Measurements from ENCODE around the gene GIMAP1.

Gene GIMAP1

DNA sequence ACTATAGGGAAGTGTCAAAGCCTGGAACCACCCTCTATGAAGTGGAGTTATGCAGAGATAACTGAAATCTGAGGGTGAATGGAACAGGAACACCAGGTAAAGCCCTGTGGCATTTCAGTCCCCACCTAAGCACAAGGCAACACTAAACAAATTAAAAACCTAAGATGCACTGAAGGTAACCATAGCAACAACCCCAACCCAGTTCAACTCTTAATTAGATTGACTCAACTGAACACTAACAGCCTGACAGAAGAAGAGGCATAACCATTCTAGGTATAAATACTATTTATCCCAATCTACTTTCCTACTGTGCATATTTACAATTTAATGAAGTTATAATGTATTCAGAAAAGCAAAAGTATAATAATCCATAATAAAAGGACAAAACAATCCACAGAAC is 11.6 kb downstream of the GIMAP1 start:
- H2BK120ac ChIP-seq (ENCODE audit: low read depth, low read length) = no peak overlapping the region
- H3K4ac ChIP-seq (ENCODE audit: low read depth in 1 of 2, low read length in 2 of 2) = no peak overlapping the region
- H3K18ac ChIP-seq (ENCODE audit: low read depth in 1 of 2, low read length in 2 of 2) = no peak overlapping the region
- no peaks in the 10 kb centered on the region for H3K36me3 ChIP-seq (ENCODE audit: control insufficient read depth in 1 of 2, insufficient read depth in 2 of 2, low read depth in 1 of 2, low read length in 2 of 2)
- peaks cover 7% of the 10 kb centered on the region for H3K9me3 ChIP-seq (ENCODE audit: control insufficient read depth, low read length)
- H3K14ac ChIP-seq (ENCODE audit: low read length in 2 of 2) = no peak overlapping the region
- no peak overlapping the region for H3K4me2 ChIP-seq (ENCODE audit: low read length, poor library complexity, severe bottlenecking)
- no peak overlapping the region for H4K91ac ChIP-seq (ENCODE audit: low read length)
- no peaks in the 10 kb centered on the region for H3K79me1 ChIP-seq (replicated peaks; ENCODE audit: low read length, poor library complexity, severe bottlenecking)
- H2AFZ ChIP-seq (ENCODE audit: low read depth, low read length) = no peak overlapping the region
- no peak overlapping the region for H2BK12ac ChIP-seq (ENCODE audit: low read length in 2 of 2)
- H2AK5ac ChIP-seq (ENCODE audit: low read length, severe bottlenecking) = no peak overlapping the region
- no peak for DNase-seq
- H3K4me3 ChIP-seq (ENCODE audit: insufficient read depth in 1 of 2, low read depth in 1 of 2, low read length in 2 of 2) = no peak overlapping the region
- no peak overlapping the region for H4K8ac ChIP-seq (ENCODE audit: low read length)
- no peaks in the 10 kb centered on the region for H3K4me1 ChIP-seq (ENCODE audit: control insufficient read depth, insufficient read depth, low read depth, low read length)
- H3K23ac ChIP-seq (ENCODE audit: low read length in 2 of 2) = no peak overlapping the region
- no peak overlapping the region for H2BK5ac ChIP-seq (ENCODE audit: low read depth, low read length, poor library complexity, severe bottlenecking)
- H3K27me3 ChIP-seq (ENCODE audit: control insufficient read depth in 1 of 2, insufficient read depth in 1 of 2, low read length in 2 of 2) = no peaks in the 10 kb centered on the region
- no peak overlapping the region for H3K27ac ChIP-seq (ENCODE audit: low read length, poor library complexity, severe bottlenecking)
- no peak overlapping the region for H2BK15ac ChIP-seq (ENCODE audit: low read depth, poor library complexity, severe bottlenecking)
- H3K9ac ChIP-seq (ENCODE audit: low read length) = no peak overlapping the region

DNA sequence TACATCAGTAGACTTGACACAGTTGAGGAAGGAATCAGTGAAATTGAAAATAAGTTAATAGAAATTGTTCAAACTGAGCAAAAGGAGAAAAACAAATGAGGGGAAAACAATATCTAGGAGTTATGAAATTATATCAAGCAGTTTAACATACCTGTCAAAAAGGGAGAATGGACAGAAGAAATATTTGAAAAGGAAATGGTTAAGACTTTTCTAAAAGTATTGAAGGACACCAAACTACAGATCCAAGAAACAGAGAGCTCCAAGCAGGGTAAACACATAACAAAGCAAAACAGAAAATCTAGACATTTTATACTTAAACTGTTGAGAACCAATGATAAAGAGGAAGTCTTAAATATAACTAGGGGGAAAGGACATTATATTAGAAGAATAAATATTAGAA is 12.2 kb downstream of the GIMAP1 start:
- Histone ChIP-seq H4K91ac (ENCODE audit: low read length) (no peak overlapping the region), H3K4ac (ENCODE audit: low read depth in 1 of 2, low read length in 2 of 2) (no peak overlapping the region)

DNA sequence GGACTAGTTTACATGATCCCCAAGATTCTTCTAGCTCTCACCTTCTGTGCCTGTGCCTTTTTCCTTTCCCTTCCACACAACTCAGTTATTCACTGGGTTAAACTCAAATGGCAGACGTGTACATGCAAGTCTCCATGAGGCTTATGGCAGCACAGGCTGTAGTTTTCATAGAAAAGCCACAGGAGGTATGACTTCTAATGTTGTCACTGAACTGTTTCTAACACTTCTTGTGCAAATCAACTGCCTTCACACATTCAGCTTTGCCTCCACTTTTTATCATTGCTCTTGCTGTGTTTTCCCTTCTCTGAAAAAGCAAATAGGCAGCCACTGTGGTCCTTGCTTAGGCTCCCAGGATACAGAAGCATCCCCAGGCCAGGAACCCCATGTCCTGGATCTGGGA is 15.5 kb downstream of the GIMAP1 start:
- H3K14ac ChIP-seq (ENCODE audit: low read length in 2 of 2) = no peak overlapping the region
- peaks cover 4% of the 10 kb centered on the region for H3K9me3 ChIP-seq (ENCODE audit: control insufficient read depth, low read length)
- peaks cover 0 to 2% of the 10 kb centered on the region in 2 experiments for H3K27me3 ChIP-seq (ENCODE audit: control insufficient read depth in 1 of 2, insufficient read depth in 1 of 2, low read length in 2 of 2)
- no peak for DNase-seq
- no peak overlapping the region for H3K23ac ChIP-seq (ENCODE audit: low read length in 2 of 2)
- no peak overlapping the region for H3K4me3 ChIP-seq (ENCODE audit: insufficient read depth in 1 of 2, low read depth in 1 of 2, low read length in 2 of 2)
- H2AFZ ChIP-seq (ENCODE audit: low read depth, low read length) = no peak overlapping the region
- no peaks in the 10 kb centered on the region for H3K36me3 ChIP-seq (ENCODE audit: control insufficient read depth in 1 of 2, insufficient read depth in 2 of 2, low read depth in 1 of 2, low read length in 2 of 2)
- H3K79me1 ChIP-seq (replicated peaks; ENCODE audit: low read length, poor library complexity, severe bottlenecking) = no peaks in the 10 kb centered on the region
- H2BK5ac ChIP-seq (ENCODE audit: low read depth, low read length, poor library complexity, severe bottlenecking) = no peak overlapping the region
- H3K18ac ChIP-seq (ENCODE audit: low read depth in 1 of 2, low read length in 2 of 2) = no peak overlapping the region
- H3K4ac ChIP-seq (ENCODE audit: low read depth in 1 of 2, low read length in 2 of 2) = no peak overlapping the region
- no peak overlapping the region for H4K91ac ChIP-seq (ENCODE audit: low read length)
- no peak overlapping the region for H3K27ac ChIP-seq (ENCODE audit: low read length, poor library complexity, severe bottlenecking)
- no peaks in the 10 kb centered on the region for H3K4me1 ChIP-seq (ENCODE audit: control insufficient read depth, insufficient read depth, low read depth, low read length)
- H2BK12ac ChIP-seq (ENCODE audit: low read length in 2 of 2) = no peak overlapping the region
- H2BK15ac ChIP-seq (ENCODE audit: low read depth, poor library complexity, severe bottlenecking) = no peak overlapping the region
- no peak overlapping the region for H3K9ac ChIP-seq (ENCODE audit: low read length)
- no peak overlapping the region for H2BK120ac ChIP-seq (ENCODE audit: low read depth, low read length)
- no peak overlapping the region for H3K4me2 ChIP-seq (ENCODE audit: low read length, poor library complexity, severe bottlenecking)
- H2AK5ac ChIP-seq (ENCODE audit: low read length, severe bottlenecking) = no peak overlapping the region
- 20% methylated on average over 1 of the region's 1 CpG for WGBS
- H4K8ac ChIP-seq (ENCODE audit: low read length) = no peak overlapping the region

More for the DNA sequence above, 12.2 kb downstream of the GIMAP1 start:
- Histone ChIP-seq H3K14ac (ENCODE audit: low read length in 2 of 2) (no peak overlapping the region), H3K79me1 (replicated peaks; ENCODE audit: low read length, poor library complexity, severe bottlenecking) (no peaks in the 10 kb centered on the region), H2BK15ac (ENCODE audit: low read depth, poor library complexity, severe bottlenecking) (no peak overlapping the region), H2BK5ac (ENCODE audit: low read depth, low read length, poor library complexity, severe bottlenecking) (no peak overlapping the region), H3K23ac (ENCODE audit: low read length in 2 of 2) (no peak overlapping the region), H3K4me1 (ENCODE audit: control insufficient read depth, insufficient read depth, low read depth, low read length) (no peaks in the 10 kb centered on the region), H3K9ac (ENCODE audit: low read length) (no peak overlapping the region), H3K4me3 (ENCODE audit: insufficient read depth in 1 of 2, low read depth in 1 of 2, low read length in 2 of 2) (no peak overlapping the region), H3K9me3 (ENCODE audit: control insufficient read depth, low read length) (peaks cover 7% of the 10 kb centered on the region), H2BK120ac (ENCODE audit: low read depth, low read length) (no peak overlapping the region), H2BK12ac (ENCODE audit: low read length in 2 of 2) (no peak overlapping the region), H3K27ac (ENCODE audit: low read length, poor library complexity, severe bottlenecking) (no peak overlapping the region), H2AK5ac (ENCODE audit: low read length, severe bottlenecking) (no peak overlapping the region), H3K27me3 (ENCODE audit: control insufficient read depth in 1 of 2, insufficient read depth in 1 of 2, low read length in 2 of 2) (no peaks in the 10 kb centered on the region), H3K4me2 (ENCODE audit: low read length, poor library complexity, severe bottlenecking) (no peak overlapping the region), H2AFZ (ENCODE audit: low read depth, low read length) (no peak overlapping the region), H3K36me3 (ENCODE audit: control insufficient read depth in 1 of 2, insufficient read depth in 2 of 2, low read depth in 1 of 2, low read length in 2 of 2) (no peaks in the 10 kb centered on the region), H3K18ac (ENCODE audit: low read depth in 1 of 2, low read length in 2 of 2) (no peak overlapping the region), H4K8ac (ENCODE audit: low read length) (no peak overlapping the region)
- DNase-seq = no peak

DNA sequence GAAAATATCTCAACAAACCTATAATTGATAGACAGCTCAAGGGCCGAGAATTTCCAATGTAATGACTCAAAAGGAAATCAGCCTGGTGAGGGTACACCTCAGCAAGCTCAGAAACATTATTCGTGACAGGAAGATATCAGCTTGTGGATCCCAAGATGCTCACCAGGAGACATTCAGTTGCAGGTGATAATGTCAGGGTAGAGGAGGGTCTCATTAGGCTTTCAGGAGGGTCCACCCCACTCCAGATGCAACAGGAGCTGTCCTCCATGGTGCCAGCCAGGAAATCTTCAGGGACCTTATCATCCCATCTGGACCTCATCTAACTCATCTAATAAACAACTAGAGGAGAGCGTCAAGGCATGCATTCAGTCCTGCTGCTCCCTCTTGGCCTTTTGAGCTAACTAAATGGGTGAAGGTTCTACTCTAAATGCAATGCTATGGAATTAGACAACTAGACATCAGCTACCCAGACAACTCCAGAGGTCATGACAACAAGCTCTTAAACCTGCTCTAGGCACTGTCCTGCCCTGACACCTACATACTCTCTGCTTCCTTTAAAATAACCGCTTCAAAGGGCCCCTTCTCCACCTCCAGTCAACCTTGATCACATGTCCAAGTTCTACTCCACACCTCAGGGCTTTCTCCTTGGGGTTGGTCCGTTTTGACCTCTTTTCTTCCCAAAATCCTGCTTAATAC is 16.5 kb downstream of the GIMAP1 start:
- Histone ChIP-seq H3K4me3 (ENCODE audit: insufficient read depth in 1 of 2, low read depth in 1 of 2, low read length in 2 of 2) (no peak overlapping the region), H4K91ac (ENCODE audit: low read length) (no peak overlapping the region), H2BK12ac (ENCODE audit: low read length in 2 of 2) (no peak overlapping the region), H2BK120ac (ENCODE audit: low read depth, low read length) (no peak overlapping the region), H2BK5ac (ENCODE audit: low read depth, low read length, poor library complexity, severe bottlenecking) (no peak overlapping the region), H3K9ac (ENCODE audit: low read length) (no peak overlapping the region), H3K9me3 (ENCODE audit: control insufficient read depth, low read length) (no peaks in the 10 kb centered on the region), H3K18ac (ENCODE audit: low read depth in 1 of 2, low read length in 2 of 2) (no peak overlapping the region), H3K4me1 (ENCODE audit: control insufficient read depth, insufficient read depth, low read depth, low read length) (no peaks in the 10 kb centered on the region), H3K23ac (ENCODE audit: low read length in 2 of 2) (no peak overlapping the region), H3K27ac (ENCODE audit: low read length, poor library complexity, severe bottlenecking) (no peak overlapping the region), H3K4ac (ENCODE audit: low read depth in 1 of 2, low read length in 2 of 2) (no peak overlapping the region), H3K4me2 (ENCODE audit: low read length, poor library complexity, severe bottlenecking) (no peak overlapping the region), H2BK15ac (ENCODE audit: low read depth, poor library complexity, severe bottlenecking) (no peak overlapping the region), H3K14ac (ENCODE audit: low read length in 2 of 2) (no peak overlapping the region), H4K8ac (ENCODE audit: low read length) (no peak overlapping the region), H3K79me1 (replicated peaks; ENCODE audit: low read length, poor library complexity, severe bottlenecking) (no peaks in the 10 kb centered on the region), H3K36me3 (ENCODE audit: control insufficient read depth in 1 of 2, insufficient read depth in 2 of 2, low read depth in 1 of 2, low read length in 2 of 2) (no peaks in the 10 kb centered on the region), H2AFZ (ENCODE audit: low read depth, low read length) (no peak overlapping the region), H2AK5ac (ENCODE audit: low read length, severe bottlenecking) (no peak overlapping the region), H3K27me3 (ENCODE audit: control insufficient read depth in 1 of 2, insufficient read depth in 1 of 2, low read length in 2 of 2) (peaks cover 0 to 11% of the 10 kb centered on the region in 2 experiments)
- 50% methylated on average over 5 of the region's 5 CpGs for WGBS
- no peak for DNase-seq
